GM18517 (cell line): ENCODE results near the gene PCGF5.
"Not testable (repeated sequence)": the region's sequence is repeated elsewhere in the genome, so short reads cannot be mapped to it uniquely, and the experiment has no call there.

Experiments
- ATAC-seq: cut with Tn5 transposase; IDR thresholded peaks from one replicate; pipeline ENCODE4 v1.9.1; 2021; ENCODE audit warnings: mild to moderate bottlenecking, moderate library complexity; ENCODE audit not compliant: unreplicated experiment

Gene PCGF5

DNA sequence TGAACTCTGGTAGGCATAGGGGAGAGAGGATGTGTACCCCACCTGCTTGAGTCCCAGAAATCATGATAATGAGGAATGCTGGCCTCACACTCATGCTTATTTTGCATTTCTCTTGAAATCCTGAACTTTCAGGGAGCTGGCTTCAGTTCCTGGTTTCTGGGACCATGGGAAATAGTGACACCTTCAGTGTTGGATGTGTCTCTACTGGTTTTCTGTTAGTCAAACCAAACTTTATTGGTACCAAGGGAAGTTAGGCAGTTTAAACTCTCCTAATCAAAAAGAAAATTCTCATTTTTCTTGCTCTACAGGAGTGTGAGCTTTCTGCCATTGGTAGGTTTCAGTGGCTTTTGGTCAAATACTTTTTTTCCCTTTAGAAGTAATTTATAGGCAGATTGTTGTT, 11.8 kb upstream of the PCGF5 start:
- no peak for ATAC-seq

DNA sequence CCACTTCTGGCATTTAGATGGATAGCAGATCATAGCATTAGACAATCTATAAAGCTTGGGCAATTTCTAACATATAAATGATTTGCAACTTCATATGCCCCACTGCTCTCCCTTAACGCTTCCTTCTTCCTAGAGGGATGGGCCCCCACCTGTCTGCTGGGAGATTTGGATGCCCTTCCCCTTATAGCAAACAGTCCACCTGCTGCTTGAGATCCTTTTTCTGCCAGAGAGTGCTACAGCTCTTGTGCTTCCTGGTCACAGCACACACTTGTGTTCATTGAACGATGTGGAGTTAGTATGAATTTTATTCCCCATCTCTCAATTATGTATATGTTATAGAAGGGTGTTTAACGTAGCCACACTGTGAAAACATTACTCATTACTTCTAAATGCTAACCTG, 10.4 kb upstream of the PCGF5 start:
- no peak for ATAC-seq

DNA sequence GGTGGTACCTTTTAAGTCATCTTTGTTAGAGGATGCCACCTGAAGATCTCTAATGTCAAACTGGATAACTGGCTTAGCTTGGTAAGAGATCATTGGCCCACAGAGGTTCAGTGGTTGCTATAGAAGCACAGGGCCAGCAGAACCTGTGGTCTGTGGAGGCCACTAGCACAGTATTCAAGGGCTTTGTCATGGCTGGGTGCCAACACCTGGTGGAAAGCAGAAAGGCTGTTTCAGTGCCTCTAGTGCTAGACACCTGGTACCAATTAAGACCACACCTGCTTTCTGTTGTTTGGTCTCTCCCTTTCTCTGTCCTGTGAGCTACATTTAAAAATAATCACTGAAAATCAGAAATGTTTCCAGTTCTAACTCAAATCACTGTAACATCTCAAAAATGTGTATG, 10.0 kb upstream of the PCGF5 start:
- ATAC-seq: peak; percentile 88

DNA sequence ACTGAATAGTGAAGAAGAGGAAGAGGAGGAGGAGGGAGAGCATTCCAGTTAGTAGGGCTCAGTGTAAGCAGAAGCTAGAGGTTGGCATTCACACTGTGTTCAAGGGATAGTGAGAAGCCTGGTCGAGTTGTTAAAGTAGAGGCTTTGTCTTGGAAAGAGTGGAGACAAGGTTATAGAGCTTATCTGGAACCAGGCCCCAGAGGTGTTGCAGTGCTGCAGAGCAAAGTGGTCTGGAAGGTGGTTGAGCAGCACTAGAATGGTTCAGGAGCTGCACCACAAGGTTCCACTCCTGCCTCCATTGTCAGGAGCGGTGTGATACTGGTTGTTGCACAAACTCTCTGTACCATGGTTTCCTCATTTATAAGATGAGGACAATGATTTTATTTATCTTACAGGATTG, 8.8 kb upstream of the PCGF5 start:
- ATAC-seq: no peak

DNA sequence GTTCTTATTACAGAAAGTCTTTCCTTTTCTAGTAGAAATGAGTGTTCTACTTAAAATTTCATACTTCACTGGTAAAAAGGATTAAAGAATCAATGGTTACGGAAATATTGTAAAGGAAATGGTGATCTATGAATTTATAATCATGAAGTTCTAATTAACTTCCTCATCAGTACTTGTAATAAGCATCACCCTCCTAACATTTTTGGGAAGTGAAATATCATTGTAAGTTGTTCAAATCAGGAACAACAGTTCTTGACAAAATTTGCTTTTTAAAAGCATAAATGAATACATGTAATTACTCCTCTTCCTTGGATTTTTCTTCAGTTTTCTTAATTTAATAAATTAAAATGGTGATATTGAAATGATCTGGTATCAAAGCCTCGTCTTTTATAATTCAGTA, 5.6 kb upstream of the PCGF5 start:
- ATAC-seq: no peak

DNA sequence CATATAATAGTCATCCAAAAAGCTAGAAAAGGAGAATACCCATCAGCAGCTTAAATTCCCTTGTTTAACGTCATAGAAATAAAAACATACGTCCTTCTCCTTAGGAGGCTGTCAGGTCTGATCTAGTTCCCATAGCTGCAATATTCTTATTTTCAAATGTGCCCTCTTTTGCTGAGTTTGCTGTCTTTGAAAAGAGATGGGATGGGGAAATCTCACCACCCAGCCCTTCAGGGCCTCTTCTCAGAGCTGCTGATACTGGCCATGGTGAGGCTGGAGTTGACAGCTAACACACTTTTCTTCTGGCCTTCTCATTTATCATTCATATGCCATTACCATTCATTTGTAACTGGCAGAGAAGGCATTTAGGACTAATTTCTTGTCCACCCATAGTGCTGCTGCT, 5.1 kb upstream of the PCGF5 start:
- no peak for ATAC-seq

DNA sequence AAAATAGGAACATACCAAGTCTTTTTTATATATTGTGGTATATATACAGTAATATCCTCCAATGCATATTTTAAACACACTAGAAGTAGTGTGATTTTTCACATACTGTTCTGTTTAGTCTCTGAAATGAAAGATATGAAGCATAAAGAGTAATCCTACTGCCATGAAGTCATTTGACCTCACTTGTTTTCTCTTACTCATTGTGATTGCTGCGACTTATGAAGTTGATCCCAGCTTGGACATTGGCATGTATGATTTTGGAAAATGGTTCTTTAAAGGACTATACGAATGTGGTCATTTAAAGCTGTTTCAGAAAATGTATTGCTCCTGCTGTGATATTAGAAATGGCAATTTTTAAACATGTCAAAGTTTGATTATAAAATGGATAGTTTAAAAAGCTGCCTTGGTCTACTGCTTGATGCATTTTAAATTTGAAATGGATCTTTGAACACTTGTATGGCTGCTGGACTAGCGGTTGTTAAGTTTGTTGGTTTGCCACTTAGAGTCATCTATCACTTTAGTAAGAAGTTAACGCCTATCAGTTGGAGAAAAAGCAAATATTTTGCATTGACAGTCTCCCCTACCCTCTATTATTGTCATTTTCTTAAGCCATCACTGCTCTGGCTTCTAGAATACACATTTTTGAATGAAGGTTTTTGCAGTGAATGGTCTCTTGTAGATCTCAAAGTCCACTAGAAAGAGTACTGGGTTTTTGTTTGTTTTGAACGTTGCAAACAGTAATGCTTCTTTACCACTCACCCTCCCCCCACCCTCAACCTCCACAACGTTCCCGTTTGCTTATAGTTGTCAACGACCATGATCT, 881 bp upstream of the PCGF5 start:
- no peak for ATAC-seq

DNA sequence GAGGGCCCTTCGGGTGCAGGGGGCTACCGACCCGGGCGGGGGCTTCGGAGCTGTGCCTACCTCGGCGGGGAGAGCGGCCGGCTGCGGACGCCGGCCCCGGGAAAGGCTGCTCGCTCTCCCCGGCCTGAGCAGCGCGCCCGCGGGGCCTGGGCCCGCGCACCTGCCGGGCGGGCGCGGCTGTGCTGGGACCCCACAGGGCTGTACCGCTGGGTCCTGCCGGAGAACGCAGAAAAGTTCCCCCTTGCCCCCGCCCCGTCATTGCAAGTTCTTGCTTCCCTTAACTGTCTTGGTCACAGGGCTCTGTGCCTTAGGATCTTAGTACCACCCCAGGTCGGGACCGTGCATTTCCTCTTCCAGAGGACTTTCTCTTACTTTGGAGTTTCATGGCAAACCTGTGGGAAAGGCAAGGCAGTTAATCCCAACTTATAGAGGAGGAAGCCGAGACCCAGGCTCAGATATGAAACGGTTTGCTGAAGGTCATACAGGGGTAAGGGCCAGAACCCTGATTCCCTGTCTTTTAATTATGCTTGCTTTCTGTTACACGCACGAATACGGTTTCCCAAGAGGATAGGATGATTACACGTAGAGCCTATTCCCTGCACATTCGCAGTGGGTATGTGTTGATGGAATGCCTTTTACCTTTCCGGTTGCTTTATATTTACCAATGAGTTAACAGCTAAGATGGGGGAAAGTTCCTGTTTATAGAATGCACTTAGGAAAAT, 652 bp downstream of the PCGF5 start:
- no peak for ATAC-seq

DNA sequence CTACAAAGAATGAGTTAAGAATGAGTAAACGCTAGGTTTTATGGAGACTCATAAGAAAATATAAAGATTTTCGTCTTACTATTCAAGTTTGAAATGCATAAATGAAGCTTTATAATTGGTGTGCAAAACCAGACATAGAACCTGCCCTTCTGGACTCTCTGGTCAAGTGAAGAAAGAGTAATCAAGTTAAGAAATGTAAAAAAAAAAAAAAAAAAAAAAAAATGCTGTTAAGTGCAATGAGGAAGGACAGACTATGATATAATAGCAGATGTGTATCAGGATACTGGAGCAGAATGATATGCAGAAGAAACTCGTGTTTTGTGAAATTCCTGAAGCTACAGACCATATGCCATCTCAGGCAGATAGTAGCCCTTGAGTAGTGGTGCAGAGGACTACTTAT, 5.6 kb downstream of the PCGF5 start:
- ATAC-seq: no peak

DNA sequence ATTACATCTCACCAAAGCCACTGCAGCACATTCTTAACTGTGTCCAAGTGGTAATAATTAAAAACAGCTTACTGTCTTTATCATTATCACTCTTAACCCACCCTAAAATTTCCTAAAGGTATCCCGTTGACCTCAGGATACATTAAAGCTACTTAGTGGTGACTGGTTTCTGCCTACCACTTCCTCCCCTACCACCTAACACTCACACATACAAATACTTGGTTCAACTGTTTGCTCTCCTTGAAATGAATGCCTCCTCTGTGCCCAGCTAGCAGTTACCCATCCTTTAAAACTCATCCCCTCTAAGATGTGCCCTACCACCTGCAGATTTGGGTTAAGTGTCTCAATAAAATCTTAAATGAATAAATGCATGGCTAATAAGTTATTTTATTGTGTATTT, 7.1 kb downstream of the PCGF5 start:
- no peak for ATAC-seq

DNA sequence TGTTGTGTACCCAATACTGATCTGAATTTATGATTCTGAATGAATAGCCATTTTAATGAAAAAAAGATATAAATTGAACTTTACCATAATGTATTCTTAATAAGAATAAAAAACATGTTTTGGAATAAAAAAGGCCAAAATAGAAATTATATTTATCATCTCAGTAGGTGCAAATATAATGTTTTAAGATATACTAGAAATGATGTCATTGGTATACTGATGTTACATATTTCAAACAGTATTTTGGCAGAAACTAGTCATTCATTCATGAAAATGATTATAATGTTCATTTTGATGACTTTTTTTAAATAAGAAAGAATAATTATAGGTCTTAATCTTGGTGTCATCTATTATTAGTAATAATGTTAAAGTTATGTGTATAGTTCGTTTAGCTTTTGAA, 9.2 kb downstream of the PCGF5 start:
- no peak for ATAC-seq

DNA sequence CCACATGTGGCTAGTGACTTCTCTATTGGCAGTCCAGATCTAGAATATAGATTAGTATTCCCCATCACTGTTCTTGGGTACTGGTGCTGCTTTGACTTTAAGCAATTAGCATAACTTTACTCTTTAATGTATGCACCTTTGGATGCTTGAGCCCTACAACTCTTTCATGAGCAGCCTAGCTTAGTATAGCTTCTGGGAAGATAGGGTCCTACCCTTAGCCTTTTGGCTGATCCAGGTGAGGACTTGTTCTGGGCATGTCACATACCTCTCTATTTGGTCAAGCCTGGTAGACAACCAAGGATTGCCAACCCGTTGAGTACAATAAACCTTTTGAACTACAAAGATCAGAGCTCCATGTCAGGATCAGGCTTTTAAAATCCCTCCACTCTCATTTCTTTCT, 17.7 kb downstream of the PCGF5 start:
- ATAC-seq: no peak

DNA sequence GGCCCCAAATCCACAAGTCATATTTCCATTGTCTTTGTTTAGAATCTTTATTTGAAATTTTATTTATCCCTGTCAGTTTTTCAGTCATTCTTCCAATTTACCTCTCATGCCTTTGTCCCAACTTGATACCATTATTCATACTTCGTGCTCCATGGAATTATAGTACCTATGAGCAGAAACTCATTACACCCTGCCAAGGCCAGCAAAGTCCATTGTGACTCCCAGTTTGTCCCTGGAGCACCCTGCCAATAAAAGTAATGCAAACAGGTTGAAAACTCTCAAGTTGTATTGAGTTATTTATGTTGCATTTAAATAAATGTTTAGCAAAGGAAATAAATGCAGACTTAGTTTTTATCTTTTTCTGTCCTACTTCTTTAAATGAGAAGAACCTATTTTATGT, 19.3 kb downstream of the PCGF5 start:
- ATAC-seq: no peak

DNA sequence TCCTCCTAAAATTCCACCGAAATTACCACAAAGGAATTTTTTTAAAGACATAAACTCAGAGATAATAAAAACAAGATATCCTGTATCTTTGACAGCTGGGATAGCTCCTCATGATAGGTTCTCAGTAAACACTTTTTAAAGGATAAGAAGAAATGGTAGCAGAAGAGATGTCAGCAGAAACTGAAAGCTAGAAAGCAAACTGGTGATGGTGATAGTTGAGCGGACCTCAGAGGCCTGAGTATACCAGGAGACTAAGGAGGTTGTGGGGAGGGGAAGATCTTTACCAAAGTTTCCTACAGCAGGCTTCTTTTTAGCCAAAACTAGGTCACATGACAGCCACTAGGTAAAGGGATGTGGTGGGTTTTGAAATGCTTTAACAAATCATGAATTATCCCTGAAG, 22.5 kb downstream of the PCGF5 start:
- no peak for ATAC-seq

DNA sequence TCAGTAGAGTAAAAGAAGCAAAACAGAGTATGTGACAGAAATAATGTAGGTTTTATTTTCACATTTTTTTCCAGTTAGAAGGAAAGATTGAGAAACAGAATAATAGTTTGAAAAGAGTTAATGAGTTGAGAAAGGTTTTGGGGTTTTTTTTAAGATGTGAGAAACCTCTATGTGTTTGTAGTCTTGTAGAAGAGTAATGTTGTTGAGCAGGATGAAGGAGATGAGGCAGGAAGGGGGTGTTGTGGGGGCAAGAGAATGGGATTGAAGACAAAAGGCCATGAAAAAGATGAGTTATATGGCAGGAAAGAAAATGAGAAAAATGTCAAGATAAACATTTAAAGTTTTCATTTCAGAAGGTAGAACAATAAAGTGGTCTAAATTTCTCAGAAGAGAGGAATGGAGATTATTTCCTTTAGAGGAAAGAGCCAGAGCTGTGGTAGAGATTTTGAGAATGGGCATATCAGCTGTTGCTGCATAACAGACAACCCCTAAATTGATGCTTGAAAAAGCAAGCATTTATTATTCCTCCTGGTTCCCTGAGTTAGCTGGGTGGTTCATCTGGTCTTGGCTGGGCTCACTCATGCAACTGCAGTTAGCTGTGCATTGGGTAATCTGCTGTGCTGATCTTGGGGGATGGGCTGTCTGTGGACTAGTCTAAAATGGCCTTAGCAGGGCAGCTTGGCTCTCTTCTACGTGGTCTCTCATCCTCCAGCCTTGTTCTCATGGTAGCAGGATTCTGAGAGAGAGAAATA, 27.1 kb downstream of the PCGF5 start:
- ATAC-seq: no peak

DNA sequence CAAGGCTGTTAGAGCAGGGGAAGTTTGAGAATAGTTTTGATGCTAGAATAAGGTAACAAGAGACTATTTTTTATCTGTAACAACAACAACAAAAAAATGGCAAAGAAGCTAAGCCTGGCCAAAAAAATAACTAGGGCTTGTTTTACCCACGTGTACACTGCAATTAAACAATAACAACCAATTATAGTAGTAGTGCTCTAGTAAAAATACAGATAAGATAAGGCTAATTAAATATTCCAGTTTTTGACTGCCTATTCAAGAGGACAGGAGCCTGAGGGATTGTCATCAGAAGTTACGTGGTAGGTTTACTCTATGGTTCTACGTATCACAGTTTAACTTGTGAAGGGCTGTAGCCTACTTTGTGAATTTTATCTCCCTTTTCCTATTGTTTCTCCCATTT, 29.2 kb downstream of the PCGF5 start:
- ATAC-seq: no peak

DNA sequence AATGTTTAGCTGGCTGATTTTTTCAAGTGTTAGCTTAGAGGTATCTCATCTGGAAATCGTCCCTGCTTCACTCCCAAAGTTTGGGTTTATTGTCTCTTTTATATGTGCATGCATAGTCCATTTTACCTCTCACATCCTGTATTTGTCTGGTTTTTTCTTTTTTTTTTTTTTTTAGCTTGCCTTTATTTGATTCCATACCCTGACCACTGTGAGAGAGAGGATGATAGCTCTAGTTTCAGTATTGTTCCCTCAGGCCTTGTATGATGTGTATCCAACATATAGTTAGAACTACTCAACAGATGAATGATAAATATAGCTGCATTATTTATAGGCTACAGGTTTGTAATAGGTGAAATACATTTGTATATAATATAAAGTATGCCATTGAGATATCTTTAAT, 29.9 kb downstream of the PCGF5 start:
- no peak for ATAC-seq

DNA sequence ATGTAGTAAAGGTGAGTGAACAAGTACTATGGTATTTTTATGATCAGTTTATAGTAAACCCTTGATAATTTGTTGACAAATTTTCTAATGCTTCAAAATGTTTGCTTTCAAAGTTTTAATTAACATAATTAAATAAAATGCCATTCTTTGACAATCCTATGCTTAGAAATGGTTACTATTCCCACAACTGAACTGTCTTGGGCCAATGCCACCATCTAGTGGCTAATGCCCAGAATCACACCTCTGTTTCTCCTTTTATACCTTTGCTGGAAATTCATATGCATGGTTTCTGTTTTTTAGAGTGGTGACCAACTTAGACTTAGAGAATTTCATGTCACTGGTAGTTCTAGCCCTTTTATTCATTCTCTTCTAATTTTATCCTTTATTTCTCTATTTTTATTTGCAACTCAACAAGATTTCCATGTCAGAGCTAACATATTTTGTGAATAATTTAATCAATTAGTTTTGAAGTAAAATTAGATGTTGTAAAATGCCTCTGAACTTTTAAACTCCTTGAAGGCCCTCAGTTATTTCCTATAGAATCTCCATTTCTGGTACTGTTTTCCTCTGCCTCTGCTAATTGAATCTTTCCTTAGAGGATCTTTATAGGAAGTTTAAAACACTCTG, 31.1 kb downstream of the PCGF5 start:
- ATAC-seq: no peak

DNA sequence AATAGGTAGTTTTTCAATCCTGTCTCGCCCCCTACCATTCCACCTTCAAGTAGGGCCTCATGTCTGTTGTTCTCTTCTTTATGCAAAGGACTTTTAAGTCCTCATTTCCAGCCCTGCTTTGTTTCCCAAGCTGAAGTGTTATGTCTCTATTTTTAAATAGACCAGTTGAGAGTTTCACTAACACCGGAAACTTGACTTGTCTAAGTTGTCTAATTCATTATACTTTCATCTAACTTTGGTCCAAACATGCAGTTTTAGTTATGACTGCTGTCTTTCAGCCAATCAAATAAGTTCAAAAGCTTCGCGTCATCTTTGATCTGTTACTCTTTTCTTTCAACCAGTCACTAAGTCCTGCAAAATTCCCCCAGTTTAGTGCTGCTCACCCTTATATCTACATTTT, 32.8 kb downstream of the PCGF5 start:
- no peak for ATAC-seq

DNA sequence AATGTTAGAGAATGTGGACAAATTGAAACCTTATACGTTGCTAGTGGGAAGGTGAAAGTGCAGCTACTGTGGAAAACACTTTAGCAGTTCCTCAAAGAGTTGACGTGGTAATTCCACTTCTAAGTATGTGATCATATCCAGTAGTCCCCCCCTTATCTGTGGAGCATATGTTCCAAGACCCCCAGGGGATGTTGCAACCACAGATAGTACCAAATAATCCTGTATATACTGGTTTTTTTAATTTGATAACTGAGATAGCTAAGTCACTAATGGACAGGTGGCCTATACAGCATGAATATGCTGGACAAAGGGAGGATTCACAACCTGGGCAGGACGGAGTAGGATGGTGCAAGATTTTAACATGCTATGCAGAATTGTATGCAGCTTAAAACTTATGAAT, 36.8 kb downstream of the PCGF5 start:
- no peak for ATAC-seq

DNA sequence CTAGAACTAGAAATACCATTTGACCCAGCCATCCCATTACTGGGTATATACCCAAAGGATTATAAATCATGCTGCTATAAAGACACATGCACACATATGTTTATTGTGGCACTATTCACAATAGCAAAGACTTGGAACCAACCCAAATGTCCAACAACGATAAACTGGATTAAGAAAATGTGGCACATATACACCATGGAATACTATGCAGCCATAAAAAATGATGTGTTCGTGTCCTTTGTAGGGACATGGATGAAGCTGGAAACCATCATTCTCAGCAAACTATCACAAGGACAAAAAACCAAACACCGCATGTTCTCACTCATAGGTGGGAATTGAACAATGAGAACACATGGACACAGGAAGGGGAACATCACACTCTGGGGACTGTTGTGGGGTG, 40.0 kb downstream of the PCGF5 start:
- not testable (repeated sequence) for ATAC-seq
